ENCODE measurements around the gene SNAPC4.
"Not testable (repeated sequence)": the region's sequence is repeated elsewhere in the genome, so short reads cannot be mapped to it uniquely, and the experiment has no call there.

The SNAPC4 gene

DNA sequence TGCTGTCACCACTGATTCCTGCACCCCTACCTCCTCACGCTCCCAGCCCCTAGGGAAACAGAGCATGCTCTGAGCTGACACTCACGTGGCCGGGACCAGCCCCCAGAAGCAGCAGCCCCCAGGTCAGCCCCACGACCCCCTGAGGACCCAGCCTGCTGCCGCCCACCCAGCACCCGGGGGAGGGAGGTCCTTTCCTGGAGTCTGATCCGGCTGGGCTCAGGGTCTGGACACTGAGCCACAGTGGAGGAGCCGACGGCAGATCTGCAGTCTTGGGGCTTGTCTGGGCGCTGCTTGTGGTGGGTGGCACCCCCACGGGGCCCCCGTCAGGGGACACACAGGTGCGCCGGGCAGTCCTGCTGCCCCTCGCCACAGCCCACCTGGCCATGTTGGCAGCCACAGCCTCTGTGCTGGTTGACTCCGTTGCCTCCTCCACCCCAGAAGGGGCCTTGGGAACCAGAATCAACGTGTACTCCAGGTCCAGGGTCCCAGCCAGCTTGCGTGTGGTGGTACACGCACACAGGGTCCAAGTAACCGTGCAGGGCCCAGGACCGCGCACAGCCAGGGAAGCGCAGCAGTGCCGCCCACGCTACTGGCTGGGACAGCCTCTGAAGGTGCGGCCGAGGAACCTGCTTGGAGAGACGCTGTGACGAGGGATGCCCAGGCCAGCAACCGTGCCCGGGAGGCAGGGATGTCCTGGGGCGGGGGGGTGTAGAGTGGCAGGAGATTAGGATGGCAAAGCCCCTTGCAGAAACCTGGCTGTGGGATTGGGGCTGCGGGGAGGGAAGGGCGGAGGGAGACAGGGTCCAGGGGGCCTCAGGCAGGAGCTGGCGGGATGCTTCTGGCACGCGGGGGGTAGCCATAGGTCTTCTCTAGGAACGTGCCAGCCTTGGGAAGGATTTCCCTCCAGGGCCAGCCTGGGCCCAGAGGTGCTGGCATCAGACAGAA, 39.9 kb downstream of the SNAPC4 start:
- no peak overlapping the region for H3K4me3 ChIP-seq (ENCODE audit: low read depth, low read length)

- H3K4me3 ChIP-seq (ENCODE audit: low read depth, low read length): no peak overlapping the region
Measured at GRCh38 chr9:136358888-136359287, 41.1 kb downstream of the SNAPC4 start.

GRCh38 chr9:136358016-136358415, 42.0 kb downstream of the SNAPC4 start:
- H3K4me3 ChIP-seq (ENCODE audit: low read depth, low read length): no peak overlapping the region

DNA sequence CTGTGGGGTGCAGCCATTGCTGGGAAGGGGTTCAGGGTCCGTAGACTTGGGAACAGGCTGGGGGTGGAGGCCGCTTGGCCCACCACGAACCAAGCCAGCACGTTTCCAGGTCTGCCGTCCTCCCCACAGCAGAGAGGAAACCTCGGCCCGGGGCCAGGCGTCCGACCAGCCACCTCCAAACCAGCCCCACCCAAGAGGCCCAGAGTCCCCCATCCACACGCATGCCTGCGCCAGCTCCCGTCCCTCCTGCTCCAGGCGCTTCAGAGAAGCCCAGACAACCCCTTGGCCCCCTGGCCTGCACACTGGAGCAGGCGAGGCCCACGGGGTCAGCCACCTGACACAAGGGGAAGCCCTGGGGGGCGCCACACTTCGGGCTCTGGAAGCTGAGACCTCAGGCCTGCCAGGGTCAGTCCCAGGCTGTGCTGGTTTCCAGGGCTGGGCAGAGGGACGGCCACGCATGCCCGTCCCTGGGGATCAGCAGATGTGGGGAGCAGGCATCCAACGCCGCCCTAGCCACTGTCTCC, 42.7 kb downstream of the SNAPC4 start:
- H3K4me3 ChIP-seq (ENCODE audit: low read depth, low read length): no peak overlapping the region

DNA sequence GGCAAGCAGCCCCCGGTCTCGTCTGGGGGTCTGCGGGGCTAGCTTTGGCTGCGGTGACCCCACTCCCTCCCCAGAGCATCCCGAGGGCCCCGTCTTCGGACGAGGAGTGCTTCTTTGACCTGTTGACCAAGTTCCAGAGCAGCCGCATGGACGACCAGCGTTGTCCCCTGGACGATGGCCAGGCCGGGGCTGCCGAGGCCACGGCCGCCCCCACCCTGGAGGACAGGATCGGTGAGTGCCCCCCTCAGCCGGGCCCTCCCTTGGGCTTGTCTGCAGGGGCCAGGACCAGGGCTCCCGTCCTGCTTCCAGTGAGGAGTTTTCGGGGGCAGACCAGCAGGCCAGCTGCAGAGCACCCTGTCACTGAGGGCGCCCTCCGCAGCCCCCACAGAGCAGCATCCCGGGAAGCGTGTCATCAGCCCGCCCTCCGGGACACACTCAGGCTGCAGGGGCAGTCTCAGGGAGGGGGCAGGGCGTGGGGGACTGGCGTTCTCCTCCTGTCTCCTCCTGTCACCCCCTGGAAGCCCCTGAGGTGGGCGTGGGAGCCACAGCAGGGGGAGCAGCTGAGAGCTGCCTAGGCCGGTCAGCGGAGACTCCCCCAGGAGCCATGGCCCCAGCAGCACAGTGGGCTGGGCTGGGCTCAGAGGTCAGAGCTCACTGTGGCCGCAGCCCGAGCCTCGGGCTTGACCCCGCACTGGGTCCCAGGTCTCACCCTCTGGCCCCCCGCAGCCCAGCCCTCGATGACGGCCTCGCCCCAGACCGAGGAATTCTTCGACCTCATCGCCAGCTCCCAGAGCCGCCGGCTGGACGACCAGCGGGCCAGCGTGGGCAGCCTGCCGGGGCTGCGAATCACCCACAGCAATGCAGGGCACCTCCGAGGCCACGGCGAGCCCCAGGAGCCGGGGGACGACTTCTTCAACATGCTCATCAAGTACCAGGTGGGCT, 44.1 kb downstream of the SNAPC4 start:
- H3K4me3 ChIP-seq (ENCODE audit: low read depth, low read length): no peak overlapping the region

DNA sequence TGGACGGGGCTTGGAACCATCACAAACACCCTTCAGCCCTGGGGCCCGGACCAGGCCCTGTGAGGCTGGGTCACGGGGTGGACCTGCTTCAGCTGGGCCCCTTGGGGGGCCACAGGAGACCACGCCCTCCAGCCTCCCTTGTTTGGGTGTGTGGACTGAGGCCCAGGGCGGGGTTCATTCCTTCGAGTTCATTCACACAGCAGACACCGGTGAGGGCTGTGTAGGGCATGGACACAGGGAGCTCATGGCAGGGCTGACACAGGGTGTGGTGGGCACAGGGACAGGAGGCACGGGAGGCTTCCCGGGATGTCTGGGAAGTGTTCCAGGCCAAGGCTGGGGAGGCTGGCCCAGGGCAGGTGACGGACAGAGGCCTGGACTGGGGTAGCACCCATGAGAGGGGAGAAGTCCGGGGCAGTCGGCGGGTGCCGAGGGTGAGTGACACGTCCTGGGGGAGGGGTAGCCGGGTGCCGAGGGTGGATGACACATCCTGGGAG, 45.3 kb downstream of the SNAPC4 start:
- no peak overlapping the region for H3K4me3 ChIP-seq (ENCODE audit: low read depth, low read length)

GRCh38 chr9:136353757-136354488, 46.0 kb downstream of the SNAPC4 start:
- H3K4me3 ChIP-seq (ENCODE audit: low read depth, low read length): no peak overlapping the region

DNA sequence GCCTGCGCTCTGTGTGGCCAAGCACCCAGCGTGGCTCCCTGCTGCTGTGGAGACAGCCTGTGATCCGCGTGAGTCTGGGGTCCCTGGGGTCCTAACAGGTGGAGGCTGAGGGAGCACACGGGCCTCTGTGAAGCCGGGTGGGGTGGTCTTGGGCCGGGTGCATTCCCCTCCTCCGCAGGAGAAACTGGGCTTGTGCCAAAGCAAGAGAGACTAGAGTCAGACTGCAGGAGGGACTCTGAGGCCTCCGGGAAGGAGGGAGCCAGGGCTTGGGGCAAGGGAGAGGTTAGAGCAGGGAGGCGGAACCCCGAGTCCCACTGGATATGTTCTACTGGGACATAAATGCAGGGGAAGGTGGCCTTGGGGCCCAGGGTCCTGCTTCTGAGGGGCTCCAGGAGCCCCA, 46.9 kb downstream of the SNAPC4 start:
- no peak overlapping the region for H3K4me3 ChIP-seq (ENCODE audit: low read depth, low read length)

DNA sequence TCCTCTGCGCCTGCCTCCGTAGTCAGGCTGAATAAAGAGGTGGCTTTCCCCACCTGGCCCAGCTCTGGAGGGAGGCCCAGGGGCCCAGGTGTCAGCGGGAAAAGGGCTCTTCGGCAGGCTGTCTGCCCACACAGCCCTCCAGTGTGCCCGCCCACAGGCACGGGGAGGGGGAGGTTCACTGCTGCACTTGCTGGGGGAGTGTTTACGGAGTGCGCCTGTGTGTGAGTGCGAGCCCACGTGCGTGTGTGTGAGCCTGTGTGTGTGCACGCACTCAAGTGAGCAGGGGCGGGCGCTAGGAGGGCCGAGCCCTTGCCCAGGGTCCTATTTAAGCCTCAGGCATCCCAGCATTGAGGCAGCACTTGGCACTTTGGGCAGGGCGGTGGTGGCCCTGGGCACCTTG, 47.3 kb downstream of the SNAPC4 start:
- H3K4me3 ChIP-seq (ENCODE audit: low read depth, low read length): no peak overlapping the region

- H3K4me3 ChIP-seq (ENCODE audit: low read depth, low read length): not testable (repeated sequence)
Measured at GRCh38 chr9:136351868-136352267, 48.1 kb downstream of the SNAPC4 start.

DNA sequence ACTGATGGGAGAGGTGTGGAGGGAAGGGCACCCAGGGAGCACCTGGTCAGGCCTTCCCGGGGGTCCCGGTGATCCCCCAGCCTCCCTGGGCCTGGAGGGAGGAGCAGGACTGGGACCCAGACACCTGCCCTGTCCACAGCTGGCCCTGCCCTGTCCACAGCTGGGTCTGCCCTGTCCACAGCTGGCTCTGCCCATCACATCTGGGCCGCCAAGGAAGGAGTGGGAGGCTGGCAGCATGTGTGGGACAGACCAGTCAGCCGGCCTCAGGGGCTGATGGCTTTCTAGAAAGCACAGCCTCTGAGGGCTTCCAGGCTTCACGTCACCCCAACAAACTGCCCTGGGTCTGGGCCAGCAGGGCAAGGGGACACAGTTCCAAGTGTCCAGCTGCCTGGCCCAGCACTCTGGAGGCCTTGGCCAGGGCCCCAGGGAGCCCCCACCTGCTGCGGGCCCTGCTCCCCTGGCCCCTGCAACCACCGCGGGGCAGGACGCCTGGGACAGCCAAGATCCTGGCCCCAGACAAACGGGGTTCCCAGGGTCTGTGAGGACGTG, 48.6 kb downstream of the SNAPC4 start:
- H3K4me3 ChIP-seq (ENCODE audit: low read depth, low read length): no peak overlapping the region

Data from iPS-11a (cell line).